HL-60/S4 (cell line): ENCODE measurements around the gene SP6.

Source experiments
- in situ Hi-C: fragments of 300-500 bp; cut with MboI; formaldehyde crosslinking; loops from 2 replicates; pipeline ENCODE4 v1.14.3; 2022; ENCODE audit warnings: low sequenced_read_pairs

Gene SP6

DNA sequence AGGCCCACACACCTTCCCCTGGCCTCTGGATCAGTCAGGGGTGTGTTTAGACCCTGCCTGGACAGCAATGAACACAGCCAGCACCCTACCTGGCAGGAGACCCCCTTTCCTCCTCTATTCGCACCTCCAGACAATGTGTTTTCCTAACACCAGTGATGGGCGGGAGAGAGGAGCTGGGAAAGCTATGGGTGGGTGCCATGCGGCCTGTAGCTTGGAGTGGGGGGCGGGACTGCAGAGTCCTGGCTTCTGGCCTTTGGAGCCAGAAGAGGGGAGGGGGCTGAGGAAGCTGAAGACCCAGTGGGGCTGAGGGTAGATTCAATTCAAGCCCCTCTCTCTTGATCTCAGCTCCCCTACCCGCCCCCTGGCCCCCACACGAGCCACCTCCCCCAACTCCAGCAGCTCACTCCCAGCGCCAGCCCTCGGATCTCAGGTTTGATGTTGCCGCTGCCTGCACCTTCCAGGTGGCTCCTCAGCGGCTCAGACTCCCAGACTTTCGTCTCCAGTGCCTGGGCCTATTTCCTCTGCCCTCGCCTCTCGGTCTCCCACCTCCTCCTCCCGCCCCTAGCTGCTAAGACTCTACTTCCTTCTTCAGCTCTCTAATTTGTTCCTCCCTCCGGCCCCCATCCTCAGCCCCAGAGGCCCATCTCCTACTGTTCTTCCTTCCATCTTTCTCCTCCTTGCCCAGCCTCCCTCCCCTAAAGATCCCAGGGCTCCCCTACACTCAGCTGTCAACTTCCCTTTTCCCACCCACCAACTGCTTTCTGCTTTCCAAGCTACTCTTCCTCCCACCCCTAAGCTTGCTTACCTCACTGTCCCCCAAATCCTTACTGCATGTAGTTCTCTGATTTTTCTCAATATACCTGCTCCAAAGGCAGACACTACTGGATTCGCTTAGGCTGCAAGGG is 6.8 kb upstream of the SP6 start:
- in situ Hi-C loops, result no loop called here

GRCh38 chr17:47856830-47857229 is 5.9 kb upstream of the SP6 start:
- in situ Hi-C loops, result no loop called here

GRCh38 chr17:47855737-47856136 is 4.8 kb upstream of the SP6 start:
- in situ Hi-C loops, result no loop called here

- in situ Hi-C loops, result no loop called here
Measured at GRCh38 chr17:47853616-47854015, 2.7 kb upstream of the SP6 start.

- in situ Hi-C loops, result no loop called here
Measured at GRCh38 chr17:47852113-47852949, 1.4 kb upstream of the SP6 start.

- in situ Hi-C loops, result no loop called here
Measured at GRCh38 chr17:47851764-47852112, 775 bp upstream of the SP6 start.

GRCh38 chr17:47850373-47850691 is 631 bp downstream of the SP6 start:
- in situ Hi-C loops, result no loop called here

GRCh38 chr17:47848198-47848513 is 2.8 kb downstream of the SP6 start:
- in situ Hi-C loops, result no loop called here

DNA sequence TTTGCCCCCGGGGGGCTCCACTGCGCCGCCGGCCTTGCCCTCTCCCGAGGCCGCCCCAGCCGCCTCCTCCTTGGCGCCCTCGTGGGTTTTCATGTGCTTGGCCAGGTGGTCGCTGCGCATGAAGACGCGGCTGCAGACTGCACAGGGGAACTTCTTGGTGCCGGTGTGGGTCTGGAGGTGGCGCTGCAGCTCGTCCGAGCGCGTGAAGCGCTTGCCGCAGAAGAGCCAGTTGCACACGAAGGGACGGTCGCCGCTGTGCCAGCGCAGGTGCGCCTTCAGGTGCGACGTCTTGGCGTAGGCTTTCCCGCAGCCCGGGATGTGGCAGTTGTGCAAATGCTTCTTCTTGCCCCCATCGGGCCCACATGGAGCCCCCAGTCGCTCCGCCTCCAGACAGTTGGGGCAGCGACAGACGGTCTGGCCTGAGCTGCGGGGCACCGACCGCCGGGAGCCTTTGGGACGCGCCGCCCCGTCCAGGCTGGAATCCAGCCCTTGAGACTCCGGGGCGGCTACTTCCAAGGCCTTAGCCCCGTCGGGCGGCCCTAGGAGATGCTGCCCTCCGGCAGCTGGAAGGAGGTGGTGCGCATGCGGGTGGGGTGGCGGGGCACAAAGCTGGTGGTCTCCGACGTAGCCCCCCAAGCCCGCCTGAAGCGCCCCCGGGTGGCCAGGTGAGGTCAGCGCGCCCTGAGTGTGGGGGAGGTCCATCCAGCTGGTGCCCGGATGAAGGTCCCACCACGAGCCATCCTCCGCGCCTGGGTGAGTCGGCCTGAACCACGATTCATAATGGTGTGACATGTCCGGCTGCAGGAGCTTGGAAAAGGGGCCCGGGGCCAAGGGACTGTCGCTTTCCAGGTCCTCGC is 3.4 kb downstream of the SP6 start:
- in situ Hi-C loops, result no loop called here

- in situ Hi-C loops, result no loop called here
Measured at GRCh38 chr17:47846716-47847340, 4.1 kb downstream of the SP6 start.

DNA sequence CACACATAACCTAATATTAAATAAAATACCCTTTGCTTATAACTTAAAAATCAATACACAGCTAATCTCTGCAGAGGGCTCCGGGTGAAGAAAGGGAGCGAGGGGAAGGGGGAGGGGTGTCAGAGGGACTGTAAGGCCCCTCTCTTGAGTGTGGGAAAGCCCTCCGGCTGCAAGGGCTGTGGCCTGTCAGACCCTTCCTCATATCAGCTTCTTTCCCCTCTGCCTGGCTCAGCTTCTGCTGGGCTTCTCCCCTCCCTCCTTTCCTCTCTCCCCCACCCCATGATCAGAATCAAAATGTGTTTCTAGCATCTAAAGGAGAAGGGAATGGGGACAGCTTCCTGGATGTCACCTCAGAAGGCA is 5.3 kb downstream of the SP6 start:
- in situ Hi-C loops, result no loop called here

DNA sequence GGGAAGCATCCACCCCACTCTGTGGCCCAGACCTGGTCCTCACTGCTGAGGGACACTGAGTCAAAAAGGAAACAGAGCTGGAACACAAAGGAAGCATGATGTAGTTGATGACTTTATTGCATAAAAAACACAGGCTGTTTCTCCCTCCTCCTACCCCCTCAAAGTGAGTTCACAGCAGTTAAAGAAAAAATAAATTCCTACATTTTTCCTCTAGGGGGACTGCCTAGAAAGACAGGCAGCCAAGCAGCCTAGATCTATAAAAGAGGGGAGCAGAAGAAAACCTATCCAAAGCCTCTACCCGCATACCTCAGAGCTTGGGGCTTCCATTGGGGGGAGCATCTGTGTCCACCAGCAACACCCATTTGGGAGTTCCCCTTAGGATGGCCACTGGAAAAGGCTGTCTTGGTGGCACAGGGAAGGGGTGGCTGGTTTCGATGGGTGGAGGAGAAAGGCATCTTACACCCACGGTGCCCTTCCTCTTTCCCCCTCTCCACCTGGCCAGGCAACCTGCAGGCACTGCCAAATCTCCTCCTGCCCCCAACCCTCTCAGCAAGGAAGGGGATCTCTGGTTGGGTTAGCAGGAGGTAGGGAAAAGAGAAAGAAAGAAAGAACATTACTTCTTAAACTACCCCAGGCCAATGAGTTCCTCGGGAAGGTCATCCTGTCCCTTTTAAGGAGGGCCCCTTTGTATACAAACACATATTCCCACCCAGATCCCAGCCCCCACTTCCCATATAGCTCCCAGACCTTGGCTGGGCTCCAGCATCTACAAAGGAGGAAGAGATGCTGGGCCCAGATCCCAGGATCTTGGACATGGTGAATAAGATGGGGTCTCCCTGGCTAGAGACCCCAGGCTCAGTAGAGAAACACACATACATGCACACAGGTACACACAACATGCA is 5.9 kb downstream of the SP6 start:
- in situ Hi-C loops, result loop anchor here (5.0 kb wide), 1 partner anchor 47 kb away; no protein-coding TSS in a partner anchor

DNA sequence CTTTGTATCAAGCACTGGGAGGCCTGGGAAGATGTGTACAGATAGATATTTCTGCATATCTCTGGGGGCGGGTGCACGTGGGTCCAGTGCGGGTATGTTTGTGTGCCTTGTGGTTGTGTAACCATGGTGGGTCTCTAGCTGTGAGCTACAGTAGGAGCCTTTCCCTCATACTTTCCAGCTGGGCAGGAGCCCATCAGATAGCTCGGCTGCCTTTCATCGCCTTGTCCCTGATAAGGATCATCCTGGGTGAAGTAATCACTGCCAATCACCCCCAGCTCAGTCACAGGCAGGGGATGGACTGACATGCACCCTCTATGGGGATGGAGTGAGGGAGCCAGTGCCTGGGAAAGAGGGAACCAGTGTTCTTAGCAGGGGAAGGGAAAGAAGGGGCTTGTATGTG is 6.7 kb downstream of the SP6 start:
- in situ Hi-C loops, result loop anchor here (5.0 kb wide), 1 partner anchor 48 kb away; no protein-coding TSS in a partner anchor

DNA sequence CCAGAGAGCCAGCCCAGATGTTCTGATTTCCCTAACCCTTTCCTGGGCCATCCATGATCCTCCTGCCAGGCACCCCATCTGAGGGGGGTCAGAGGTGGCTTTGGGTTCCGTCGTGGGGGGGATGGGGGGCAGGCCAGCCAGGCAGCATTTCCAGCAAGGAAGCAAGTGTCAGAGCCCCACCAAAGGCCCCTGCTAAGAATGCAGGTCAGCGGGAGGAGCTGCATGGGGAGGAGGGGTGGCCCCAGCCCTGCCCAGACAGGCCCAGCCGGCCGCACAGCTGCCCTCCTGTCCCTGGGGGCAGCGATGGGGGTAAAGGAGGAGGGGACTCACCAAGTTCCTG is 7.6 kb downstream of the SP6 start:
- in situ Hi-C loops, result loop anchor here (5.0 kb wide), 1 partner anchor 49 kb away; no protein-coding TSS in a partner anchor

- in situ Hi-C loops, result loop anchor here (5.0 kb wide), 1 partner anchor 51 kb away; no protein-coding TSS in a partner anchor
Measured at GRCh38 chr17:47841488-47842291, 9.3 kb downstream of the SP6 start.

- in situ Hi-C loops, result loop anchor here (5.0 kb wide), 1 partner anchor 51 kb away; no protein-coding TSS in a partner anchor
Measured at GRCh38 chr17:47840742-47841487, 10.0 kb downstream of the SP6 start, which contains the start of gene SCRN2. SCRN2 (minus strand) TSS chr17:47841273; CDS start chr17:47840843, 430 bp downstream.

- in situ Hi-C loops, result loop anchor here (5.0 kb wide), 1 partner anchor 52 kb away; no protein-coding TSS in a partner anchor
Measured at GRCh38 chr17:47840001-47840741, 10.8 kb downstream of the SP6 start.
